HepG2 (cell line): ENCODE results near the gene PHYHIPL. TPM values are rescaled to one million over a fixed set of nuclear protein-coding genes. Genes with fewer than 3 reads are reported as not detected.

Experiments used
- ATF5 ChIP-seq: sonication (generic); formaldehyde crosslinking; IDR thresholded peaks from 2 replicates; pipeline ENCODE4 v1.4.0; 2020; ENCODE audit warnings: mild to moderate bottlenecking, low read depth, missing genetic modification reagents
- CBX2 ChIP-seq, 2 experiments: fragments of 200-600 bp in 1 of 2; sonication (generic); formaldehyde crosslinking in 1 of 2; IDR thresholded peaks; 2 replicates each; pipeline versions ENCODE4 v1.7.0 to v1.8.1; 2018 to 2022; ENCODE audit warnings: low read depth in 2 of 2, low read length in 1 of 2, mild to moderate bottlenecking in 1 of 2, missing genetic modification reagents in 1 of 2
- CSRNP1 ChIP-seq: sonication (generic); formaldehyde crosslinking; IDR thresholded peaks from 2 replicates; pipeline ENCODE4 v1.8.1; 2023; ENCODE audit warnings: mild to moderate bottlenecking, missing genetic modification reagents
- GZF1 ChIP-seq: sonication (generic); formaldehyde crosslinking; IDR thresholded peaks from 2 replicates; pipeline ENCODE4 v1.5.1; 2020; ENCODE audit warnings: mild to moderate bottlenecking, missing genetic modification reagents
- HNRNPL ChIP-seq: fragments of 200-400 bp; formaldehyde crosslinking; IDR thresholded peaks from 2 replicates; pipeline ENCODE4 v1.6.1; 2017; ENCODE audit warnings: mild to moderate bottlenecking, low read depth, low read length
- IRX3 ChIP-seq: sonication (generic); formaldehyde crosslinking; IDR thresholded peaks from 2 replicates; pipeline ENCODE4 v1.8.1; 2023; ENCODE audit warnings: mild to moderate bottlenecking, low read depth, missing genetic modification reagents, borderline replicate concordance
- ISL2 ChIP-seq: sonication (generic); formaldehyde crosslinking; IDR thresholded peaks from 2 replicates; pipeline ENCODE4 v1.5.0; 2020; ENCODE audit warnings: missing genetic modification reagents
- MBD4 ChIP-seq: IDR thresholded peaks from 2 replicates; pipeline ENCODE4 v1.6.1; 2012; ENCODE audit warnings: low read length, inconsistent platforms, borderline replicate concordance
- PRMT3 ChIP-seq: sonication (generic); formaldehyde crosslinking; IDR thresholded peaks from 2 replicates; pipeline ENCODE4 v1.8.1; 2022; ENCODE audit warnings: low read depth, mild to moderate bottlenecking, moderate library complexity, missing genetic modification reagents, borderline replicate concordance
- STAG1 ChIP-seq: sonication (generic); formaldehyde crosslinking; IDR thresholded peaks from 2 replicates; pipeline ENCODE4 v1.4.0; 2020; ENCODE audit warnings: missing genetic modification reagents
- ZBTB42 ChIP-seq: sonication (generic); formaldehyde crosslinking; IDR thresholded peaks from 2 replicates; pipeline ENCODE4 v1.5.0; 2020; ENCODE audit warnings: mild to moderate bottlenecking, missing genetic modification reagents
- ZBTB49 ChIP-seq: sonication (generic); formaldehyde crosslinking; IDR thresholded peaks from 2 replicates; pipeline ENCODE4 v1.4.0; 2020; ENCODE audit warnings: missing genetic modification reagents, borderline replicate concordance
- ZMAT5 ChIP-seq: sonication (generic); formaldehyde crosslinking; IDR thresholded peaks from 2 replicates; pipeline ENCODE4 v1.5.0; 2020; ENCODE audit warnings: mild to moderate bottlenecking, low read depth, missing genetic modification reagents, borderline replicate concordance
- ZNF580 ChIP-seq: IDR thresholded peaks from 2 replicates; pipeline ENCODE4 v1.6.1; 2016; ENCODE audit warnings: low read depth, borderline replicate concordance
- ZNF609 ChIP-seq: sonication (generic); formaldehyde crosslinking; IDR thresholded peaks from 2 replicates; pipeline ENCODE4 v1.4.0; 2020; ENCODE audit warnings: mild to moderate bottlenecking, missing genetic modification reagents, borderline replicate concordance
- ZNF747 ChIP-seq: sonication (generic); formaldehyde crosslinking; IDR thresholded peaks from 2 replicates; pipeline ENCODE4 v1.8.1; 2023; ENCODE audit warnings: missing genetic modification reagents, mild to moderate bottlenecking, borderline replicate concordance
- polyA plus RNA-seq, 8 experiments: library from polyadenylated mRNA; depleted of rRNA in 3 of 8; stranded (reverse) in 7 of 8; unstranded in 1 of 8; fragments of >200 nt; fragmentation: Illumina TruSeq in 4 of 8; extraction: Trizol in 4 of 8; gene quantifications; 2 replicates each; pipeline versions ENCODE4 v1.2.1 to v1.2.3, GENCODE V29; 2011 to 2016; ENCODE audit warnings: low read depth in 4 of 8, missing spikeins in 1 of 8, mixed read lengths in 1 of 8; ENCODE audit not compliant: insufficient read depth in 1 of 8
- total RNA-seq, 5 experiments: library from RNA; depleted of rRNA; stranded (reverse); fragments of >200 nt; fragmentation: Illumina TruSeq; extraction: Trizol; gene quantifications; 2 replicates each; pipeline ENCODE4 v1.2.3, GENCODE V29; 2016; ENCODE audit warnings: low read depth in 1 of 5

The PHYHIPL gene
- total and polyA plus RNA-seq, 2 of the 13 experiments (the other 11 are each of a cell fraction or from before 2014, with no cell fraction given): 40.6 to 78.5 TPM

- 0 out of 2 replicates have a peak, but pooled peaks have one; percentile 12 for TF ChIP-seq ZNF609 (CRISPR knock-in tag)
- TF ChIP-seq ZMAT5: no peak
- peak; percentile 71; the same call in 1 of the 2 replicates for TF ChIP-seq GZF1 (CRISPR knock-in tag)
- peak; percentile 56; the same call in 1 of the 2 replicates for TF ChIP-seq ZBTB42 (CRISPR knock-in tag)
- peak; percentile 87; the same call in 1 of the 2 replicates for TF ChIP-seq MBD4
- TF ChIP-seq STAG1 (CRISPR knock-in tag): 0 out of 2 replicates have a peak, but pooled peaks have one; percentile 2
- TF ChIP-seq IRX3 (CRISPR knock-in tag): 0 out of 2 replicates have a peak, but pooled peaks have one; percentile 4
- no peak; the same call in 1 of the 2 replicates for TF ChIP-seq ISL2 (CRISPR knock-in tag)
- TF ChIP-seq CSRNP1 (CRISPR knock-in tag): peak; percentile 16; the same call in 1 of the 2 replicates
- TF ChIP-seq ZNF747 (CRISPR knock-in tag): 0 out of 2 replicates have a peak, but pooled peaks have one; percentile 59
- TF ChIP-seq ATF5: 0 out of 2 replicates have a peak, but pooled peaks have one; percentile 64
- peak; percentile 77; the same call in 1 of the 2 replicates for TF ChIP-seq HNRNPL
- TF ChIP-seq CBX2 (IDR thresholded peaks at IDR 0.05; ENCODE audit: low read depth, low read length): no peak
- TF ChIP-seq CBX2 (CRISPR knock-in tag; IDR thresholded peaks at IDR 0.05; ENCODE audit: low read depth): no peak
- no peak for TF ChIP-seq ZBTB49 (CRISPR knock-in tag)
- no peak for TF ChIP-seq PRMT3 (CRISPR knock-in tag)
- peak; percentile 71; the same call in 1 of the 2 replicates for TF ChIP-seq ZNF580 (CRISPR knock-in tag)
Observed at GRCh38 chr10:59175538-59176240, 754 bp upstream of the PHYHIPL start (continued).
